Lower leg skin (tissue), 3 donors: ENCODE results near the gene CDON.

Experiments used
- POLR2A ChIP-seq, 2 donors: fragments of 450-650 bp; IDR thresholded peaks; one replicate each; pipeline ENCODE4 v1.6.1; 2016 to 2017; ENCODE audit warnings: antibody characterized with exemption in 2 of 2, mild to moderate bottlenecking in 1 of 2, moderate library complexity in 1 of 2
- TF ChIP-seq, protein P1 (sequence below), 3 donors: fragments of 450-650 bp; IDR thresholded peaks; one replicate each; pipeline ENCODE4 v1.5.1; 2016; ENCODE audit warnings: antibody characterized with exemption in 3 of 3, mild to moderate bottlenecking in 3 of 3, moderate library complexity in 2 of 3

GRCh38 chr11:126063507-126063852, 814 bp upstream of the CDON start:
- TF ChIP-seq, protein P1, sequence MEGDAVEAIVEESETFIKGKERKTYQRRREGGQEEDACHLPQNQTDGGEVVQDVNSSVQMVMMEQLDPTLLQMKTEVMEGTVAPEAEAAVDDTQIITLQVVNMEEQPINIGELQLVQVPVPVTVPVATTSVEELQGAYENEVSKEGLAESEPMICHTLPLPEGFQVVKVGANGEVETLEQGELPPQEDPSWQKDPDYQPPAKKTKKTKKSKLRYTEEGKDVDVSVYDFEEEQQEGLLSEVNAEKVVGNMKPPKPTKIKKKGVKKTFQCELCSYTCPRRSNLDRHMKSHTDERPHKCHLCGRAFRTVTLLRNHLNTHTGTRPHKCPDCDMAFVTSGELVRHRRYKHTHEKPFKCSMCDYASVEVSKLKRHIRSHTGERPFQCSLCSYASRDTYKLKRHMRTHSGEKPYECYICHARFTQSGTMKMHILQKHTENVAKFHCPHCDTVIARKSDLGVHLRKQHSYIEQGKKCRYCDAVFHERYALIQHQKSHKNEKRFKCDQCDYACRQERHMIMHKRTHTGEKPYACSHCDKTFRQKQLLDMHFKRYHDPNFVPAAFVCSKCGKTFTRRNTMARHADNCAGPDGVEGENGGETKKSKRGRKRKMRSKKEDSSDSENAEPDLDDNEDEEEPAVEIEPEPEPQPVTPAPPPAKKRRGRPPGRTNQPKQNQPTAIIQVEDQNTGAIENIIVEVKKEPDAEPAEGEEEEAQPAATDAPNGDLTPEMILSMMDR (IDR thresholded peaks at IDR 0.05) = no peak
- TF ChIP-seq POLR2A (IDR thresholded peaks at IDR 0.05) = no peak
